HepG2 (cell line): ENCODE results near the gene PIP4K2B. TPM values are rescaled to one million over a fixed set of nuclear protein-coding genes. Genes with fewer than 3 reads are reported as not detected.
A peak's percentile ranks its signal among the peaks of the same experiment; 100 is the strongest.

Experiments used
- ATAC-seq: fragments of 200-7000 bp; cut with Tn5 transposase; 3 replicates; pipeline ENCODE4 v1.9.1; 2020; ENCODE audit warnings: mild to moderate bottlenecking, moderate library complexity
- BruUV-seq: library from RNA; stranded (reverse); fragments of 400-500 nt; replicated peaks from 2 replicates; lab custom pipeline; 2021; lab: Mats Ljungman, UMichigan
- CTCF ChIA-PET: fragments of 300-600 bp; formaldehyde crosslinking; extraction: SDS; loops from one replicate; lab custom pipeline; 2021; ENCODE audit warnings: low total read pairs, inconsistent platforms, low intra/inter-chr PET ratio; lab: Yijun Ruan, JAX
- POLR2A ChIA-PET: fragments of 350-600 bp; sonication (Branson Sonifier 250); formaldehyde crosslinking; loops from one replicate; lab custom pipeline; 2020; ENCODE audit warnings: antibody characterized with exemption, inconsistent platforms; lab: Yijun Ruan, JAX
- DNase-seq: peaks from one replicate; pipeline ENCODE4 v3.0.0-alpha.2; 2015; ENCODE audit warnings: low spot score
- FAIRE-seq: peaks from 3 replicates; lab custom pipeline; 2011; peaks lifted over from hg19 to GRCh38; lab: Jason Lieb, UNC
- H2AFZ ChIP-seq: one replicate; pipeline ENCODE4 v1.6.1; 2011; ENCODE audit warnings: low read length, inconsistent platforms
- H3K27ac ChIP-seq: fragments of 300-600 bp; 3 replicates; pipeline ENCODE4 v1.8.0; 2011; ENCODE audit warnings: mixed run types, mild to moderate bottlenecking, mixed read lengths, low read length, inconsistent platforms; ENCODE audit not compliant: insufficient read depth; ENCODE audit errors: extremely low read length
- H3K27me3 ChIP-seq, 2 experiments: fragments of 200-600 bp in 1 of 2; 2 replicates in 1 of 2; 3 replicates in 1 of 2; pipeline versions ENCODE4 v1.6.0 to v1.8.0; 2011; ENCODE audit warnings: low read length in 2 of 2, mild to moderate bottlenecking in 2 of 2, moderate library complexity in 2 of 2, inconsistent platforms in 1 of 2; ENCODE audit not compliant: insufficient read depth in 2 of 2, control insufficient read depth in 1 of 2
- H3K36me3 ChIP-seq, 2 experiments: fragments of 200-600 bp in 1 of 2; replicated peaks in 1 of 2; 2 replicates in 1 of 2; 3 replicates in 1 of 2; pipeline versions ENCODE4 v1.5.1 to v1.8.0; 2011; ENCODE audit warnings: low read length in 2 of 2, inconsistent platforms in 1 of 2; ENCODE audit not compliant: insufficient read depth in 2 of 2, control insufficient read depth in 1 of 2
- H3K4me1 ChIP-seq: 2 replicates; pipeline ENCODE4 v1.5.1; 2012; ENCODE audit warnings: low read length, inconsistent platforms; ENCODE audit not compliant: insufficient read depth
- H3K4me2 ChIP-seq: 2 replicates; pipeline ENCODE4 v1.6.0; 2011; ENCODE audit warnings: low read depth, low read length, inconsistent platforms
- H3K4me3 ChIP-seq, 3 experiments: fragments of 200-600 bp in 1 of 3; sonication (generic), shearing (Covaris generic) in 1 of 3; replicated peaks in 1 of 3; 2 replicates each; pipeline ENCODE4 v1.5.1; 2011 to 2016; ENCODE audit warnings: low read length in 3 of 3, inconsistent platforms in 2 of 3, low read depth in 2 of 3, mild to moderate bottlenecking in 2 of 3, control low read depth in 1 of 3, mixed read lengths in 1 of 3; ENCODE audit not compliant: insufficient read depth in 1 of 3
- H3K79me2 ChIP-seq: one replicate; pipeline ENCODE4 v1.6.1; 2011; ENCODE audit warnings: low read length, inconsistent platforms; ENCODE audit not compliant: insufficient read depth
- H3K9ac ChIP-seq: 2 replicates; pipeline ENCODE4 v1.6.0; 2011; ENCODE audit warnings: mild to moderate bottlenecking, low read depth, low read length, inconsistent platforms; ENCODE audit not compliant: insufficient read depth
- H3K9me3 ChIP-seq: 2 replicates; pipeline ENCODE4 v1.5.1; 2012; ENCODE audit warnings: mild to moderate bottlenecking, low read length
- H4K20me1 ChIP-seq: 2 replicates; pipeline ENCODE4 v1.6.0; 2011; ENCODE audit warnings: inconsistent platforms, mild to moderate bottlenecking, low read length, moderate library complexity; ENCODE audit not compliant: insufficient read depth
- ATF7 ChIP-seq, 2 experiments: fragments of 450-650 bp in 1 of 2; sonication (generic) in 1 of 2; formaldehyde crosslinking in 1 of 2; IDR thresholded peaks; 2 replicates each; pipeline versions ENCODE4 v1.4.0 to v1.6.1; 2016 to 2020; ENCODE audit warnings: antibody characterized with exemption in 1 of 2, mild to moderate bottlenecking in 1 of 2, missing genetic modification reagents in 1 of 2
- CCAR2 ChIP-seq: fragments of 200-400 bp; formaldehyde crosslinking; optimal IDR thresholded peaks from 2 replicates; pipeline ENCODE3; 2018; ENCODE audit warnings: low read depth, mild to moderate bottlenecking, low read length, moderate library complexity
- HMGXB3 ChIP-seq: sonication (generic); formaldehyde crosslinking; IDR thresholded peaks from 2 replicates; pipeline ENCODE4 v1.4.0; 2020; ENCODE audit warnings: missing genetic modification reagents, borderline replicate concordance
- HNF4A ChIP-seq: sonication (generic); formaldehyde crosslinking; IDR thresholded peaks from 2 replicates; pipeline ENCODE4 v1.4.0; 2020; ENCODE audit warnings: missing genetic modification reagents
- KLF12 ChIP-seq: sonication (generic); formaldehyde crosslinking; IDR thresholded peaks from 2 replicates; pipeline ENCODE4 v1.4.0; 2020; ENCODE audit warnings: missing genetic modification reagents, borderline replicate concordance
- SIN3B ChIP-seq: fragments of 150-350 bp; IDR thresholded peaks from 2 replicates; pipeline ENCODE4 v1.6.1; 2014; ENCODE audit warnings: low read length
- SNAPC5 ChIP-seq: sonication (generic); formaldehyde crosslinking; IDR thresholded peaks from 2 replicates; pipeline ENCODE4 v1.8.1; 2023; ENCODE audit warnings: mild to moderate bottlenecking, missing genetic modification reagents, borderline replicate concordance
- ZBTB44 ChIP-seq: sonication (generic); formaldehyde crosslinking; IDR thresholded peaks from 2 replicates; pipeline ENCODE4 v1.4.0; 2020; ENCODE audit warnings: missing genetic modification reagents
- ZNF230 ChIP-seq: sonication (generic); formaldehyde crosslinking; IDR thresholded peaks from 2 replicates; pipeline ENCODE4 v1.4.0; 2020; ENCODE audit warnings: mild to moderate bottlenecking, missing genetic modification reagents
- ZNF569 ChIP-seq: sonication (generic); formaldehyde crosslinking; IDR thresholded peaks from 2 replicates; pipeline ENCODE4 v1.5.0; 2020; ENCODE audit warnings: mild to moderate bottlenecking, missing genetic modification reagents, moderate library complexity, borderline replicate concordance
- ZNF576 ChIP-seq: sonication (generic); formaldehyde crosslinking; IDR thresholded peaks from 2 replicates; pipeline ENCODE4 v1.4.0; 2020; ENCODE audit warnings: mild to moderate bottlenecking, missing genetic modification reagents
- WGBS: methylation state at CpG from one replicate; pipeline ENCODE4 v1.1.6; 2017; ENCODE audit warnings: low lambda C conversion rate; 5-methylcytosine and 5-hydroxymethylcytosine counted together
- in situ Hi-C: cut with HindIII; loops from 2 replicates; pipeline ENCODE4 v1.10.0; 2017; ENCODE audit warnings: low pct_unique_long_range_greater_than_20kb; ENCODE audit not compliant: extremely low pct_ligation_motif_present
- intact Hi-C: fragments of 100-400 bp; cut with micrococcal nuclease; formaldehyde crosslinking; loops from one replicate; pipeline ENCODE4 v1.10.0; 2022; ENCODE audit not compliant: unreplicated experiment
- polyA plus RNA-seq, 8 experiments: library from polyadenylated mRNA; depleted of rRNA in 3 of 8; stranded (reverse) in 7 of 8; unstranded in 1 of 8; fragments of >200 nt; fragmentation: Illumina TruSeq in 4 of 8; extraction: Trizol in 4 of 8; gene quantifications; 2 replicates each; pipeline versions ENCODE4 v1.2.1 to v1.2.3, GENCODE V29; 2011 to 2016; ENCODE audit warnings: low read depth in 4 of 8, missing spikeins in 1 of 8, mixed read lengths in 1 of 8; ENCODE audit not compliant: insufficient read depth in 1 of 8
- total RNA-seq, 5 experiments: library from RNA; depleted of rRNA; stranded (reverse); fragments of >200 nt; fragmentation: Illumina TruSeq; extraction: Trizol; gene quantifications; 2 replicates each; pipeline ENCODE4 v1.2.3, GENCODE V29; 2016; ENCODE audit warnings: low read depth in 1 of 5
- TF ChIP-seq, protein P1 (sequence below): sonication (generic); formaldehyde crosslinking; IDR thresholded peaks from 2 replicates; pipeline ENCODE4 v1.4.0; 2020; ENCODE audit warnings: missing genetic modification reagents, borderline replicate concordance

Gene PIP4K2B
- total and polyA plus RNA-seq, 2 of the 13 experiments (the other 11 are each of a cell fraction or from before 2014, with no cell fraction given) = 20.4 to 54.0 TPM

GRCh38 chr17:38752308-38753070, 46.9 kb downstream of the PIP4K2B start, which contains the start of gene PSMB3:
PSMB3 (plus strand) TSS chr17:38752741; CDS start chr17:38752827, 86 bp downstream.
- FAIRE-seq = no peak
- WGBS = 2% methylated on average over 35 of the region's 44 CpGs
- Histone ChIP-seq H4K20me1 (no peaks in the 10 kb centered on the region), H3K9me3 (no peaks in the 10 kb centered on the region), H3K4me3 (peak within 1 kb of the TSS; percentile 82 to 93 (median 84)), H3K79me2 (peaks cover 24% of the 10 kb centered on the region), H3K4me1 (peaks cover 30% of the 10 kb centered on the region), H3K27ac (peak within 1 kb of the TSS; percentile 81), H3K36me3 (peaks cover 9 to 22% of the 10 kb centered on the region in 2 experiments), H3K4me2 (peak within 1 kb of the TSS; percentile 91), H3K27me3 (no peaks in the 10 kb centered on the region; a peak in 1 of 5 replicates), H3K9ac (peak within 1 kb of the TSS; percentile 93), H2AFZ (peak within 1 kb of the TSS; percentile 53)
- intact Hi-C loops = loop anchor here (1.0 to 5.0 kb wide), 4 partner anchors 48 to 1355 kb away; no protein-coding TSS in a partner anchor
- BruUV-seq = no TSS peak
- DNase-seq = peak; percentile 100
- ChIA-PET POLR2A (interaction anchor here (0.6 to 4.4 kb wide), 16 partner anchors 12 to 401 kb away, joined by 3 to 57 read pairs (median 4); partner anchors contain the start of genes CISD3, CWC25, LASP1 and PIP4K2B), CTCF (no interaction called here)
- in situ Hi-C loops = loop anchor here (25.0 kb wide), 1 partner anchor 410 kb away; the partner anchor contains the start of genes ARL5C and PLXDC1
- peak; percentile 86 for ATAC-seq
- TF ChIP-seq HNF4A (CRISPR knock-in tag) = peak; percentile 72
- TF ChIP-seq, protein P1, sequence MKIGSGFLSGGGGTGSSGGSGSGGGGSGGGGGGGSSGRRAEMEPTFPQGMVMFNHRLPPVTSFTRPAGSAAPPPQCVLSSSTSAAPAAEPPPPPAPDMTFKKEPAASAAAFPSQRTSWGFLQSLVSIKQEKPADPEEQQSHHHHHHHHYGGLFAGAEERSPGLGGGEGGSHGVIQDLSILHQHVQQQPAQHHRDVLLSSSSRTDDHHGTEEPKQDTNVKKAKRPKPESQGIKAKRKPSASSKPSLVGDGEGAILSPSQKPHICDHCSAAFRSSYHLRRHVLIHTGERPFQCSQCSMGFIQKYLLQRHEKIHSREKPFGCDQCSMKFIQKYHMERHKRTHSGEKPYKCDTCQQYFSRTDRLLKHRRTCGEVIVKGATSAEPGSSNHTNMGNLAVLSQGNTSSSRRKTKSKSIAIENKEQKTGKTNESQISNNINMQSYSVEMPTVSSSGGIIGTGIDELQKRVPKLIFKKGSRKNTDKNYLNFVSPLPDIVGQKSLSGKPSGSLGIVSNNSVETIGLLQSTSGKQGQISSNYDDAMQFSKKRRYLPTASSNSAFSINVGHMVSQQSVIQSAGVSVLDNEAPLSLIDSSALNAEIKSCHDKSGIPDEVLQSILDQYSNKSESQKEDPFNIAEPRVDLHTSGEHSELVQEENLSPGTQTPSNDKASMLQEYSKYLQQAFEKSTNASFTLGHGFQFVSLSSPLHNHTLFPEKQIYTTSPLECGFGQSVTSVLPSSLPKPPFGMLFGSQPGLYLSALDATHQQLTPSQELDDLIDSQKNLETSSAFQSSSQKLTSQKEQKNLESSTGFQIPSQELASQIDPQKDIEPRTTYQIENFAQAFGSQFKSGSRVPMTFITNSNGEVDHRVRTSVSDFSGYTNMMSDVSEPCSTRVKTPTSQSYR (CRISPR knock-in tag) = peak; percentile 64; the same call in 1 of the 2 replicates
- 0 out of 2 replicates have a peak, but pooled peaks have one; percentile 69 for TF ChIP-seq ZNF576 (CRISPR knock-in tag)
- TF ChIP-seq SNAPC5 (CRISPR knock-in tag) = no peak
- peak; percentile 79; the same call in 1 of the 2 replicates for TF ChIP-seq ZNF230 (CRISPR knock-in tag)
- no peak for TF ChIP-seq CCAR2
- 0 out of 2 replicates have a peak, but pooled peaks have one; percentile 5 for TF ChIP-seq ZBTB44 (CRISPR knock-in tag)
- TF ChIP-seq SIN3B = peak; percentile 96
- TF ChIP-seq ZNF569 (CRISPR knock-in tag) = no peak
- TF ChIP-seq KLF12 (CRISPR knock-in tag) = peak; percentile 69; the same call in 1 of the 2 replicates
- no peak for TF ChIP-seq ATF7 (IDR thresholded peaks at IDR 0.05)
- TF ChIP-seq ATF7 (CRISPR knock-in tag; IDR thresholded peaks at IDR 0.05) = no peak
- TF ChIP-seq HMGXB3 (CRISPR knock-in tag) = peak; percentile 92
